NCI-H2107 treated with DMSO at 0.1 percent for 48 hours (cell line): ENCODE results near the gene ZNF444.
A peak's percentile ranks its signal among the peaks of the same experiment; 100 is the strongest.
"Not testable (repeated sequence)": the region's sequence is repeated elsewhere in the genome, so short reads cannot be mapped to it uniquely, and the experiment has no call there.

Experiments
- DNase-seq: peaks from one replicate; lab custom pipeline; 2025; ENCODE audit not compliant: unreplicated experiment; lab: John Stamatoyannopoulos, UW

The ZNF444 gene

DNA sequence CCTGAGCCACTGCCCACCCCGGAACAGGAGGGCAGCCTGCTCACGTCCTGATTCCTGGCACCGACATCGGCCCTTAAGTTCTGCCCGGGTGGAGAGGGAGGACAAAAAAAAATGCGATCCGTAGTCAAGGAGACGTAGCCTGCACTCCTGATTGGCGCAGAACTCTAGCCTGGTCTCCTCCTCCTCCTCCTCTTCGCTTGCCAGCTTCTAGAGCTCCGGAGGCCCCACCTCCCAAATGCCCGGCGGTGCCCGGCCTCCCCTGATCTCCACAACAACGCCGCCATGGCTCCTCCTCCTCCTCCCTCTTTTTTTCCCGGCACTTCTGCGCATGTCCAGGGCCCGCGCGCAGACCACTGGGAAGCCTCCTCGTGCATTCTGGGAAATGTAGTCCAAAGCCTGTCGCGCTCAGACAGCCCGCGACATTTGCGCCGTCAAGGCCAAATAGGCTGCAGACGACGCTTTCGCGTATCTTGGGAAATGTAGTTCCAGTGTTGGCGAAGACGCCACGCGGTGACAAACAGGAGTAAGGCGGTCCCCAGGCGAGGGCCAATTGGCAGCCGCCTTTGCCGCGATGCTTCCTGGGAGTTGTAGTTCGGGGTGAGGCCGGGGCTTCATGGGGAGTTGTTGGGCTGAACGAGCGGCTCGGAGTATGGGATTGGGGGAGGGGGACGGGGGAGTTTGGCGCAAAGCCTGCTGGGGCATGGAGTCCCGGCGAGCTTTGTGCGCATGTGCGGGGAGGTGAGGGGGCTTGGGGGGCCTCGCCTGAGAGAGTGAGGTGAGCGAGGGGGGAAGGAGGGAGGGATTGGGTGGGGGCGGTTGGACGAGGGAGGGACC, at the start of gene ZNF444:
Gene ZNF444 (plus strand): TSS at position 705 of the 834 bp plus-strand sequence. CDS start 5,625 bp downstream, outside the sequence.
- DNase-seq: peak; percentile 98

DNA sequence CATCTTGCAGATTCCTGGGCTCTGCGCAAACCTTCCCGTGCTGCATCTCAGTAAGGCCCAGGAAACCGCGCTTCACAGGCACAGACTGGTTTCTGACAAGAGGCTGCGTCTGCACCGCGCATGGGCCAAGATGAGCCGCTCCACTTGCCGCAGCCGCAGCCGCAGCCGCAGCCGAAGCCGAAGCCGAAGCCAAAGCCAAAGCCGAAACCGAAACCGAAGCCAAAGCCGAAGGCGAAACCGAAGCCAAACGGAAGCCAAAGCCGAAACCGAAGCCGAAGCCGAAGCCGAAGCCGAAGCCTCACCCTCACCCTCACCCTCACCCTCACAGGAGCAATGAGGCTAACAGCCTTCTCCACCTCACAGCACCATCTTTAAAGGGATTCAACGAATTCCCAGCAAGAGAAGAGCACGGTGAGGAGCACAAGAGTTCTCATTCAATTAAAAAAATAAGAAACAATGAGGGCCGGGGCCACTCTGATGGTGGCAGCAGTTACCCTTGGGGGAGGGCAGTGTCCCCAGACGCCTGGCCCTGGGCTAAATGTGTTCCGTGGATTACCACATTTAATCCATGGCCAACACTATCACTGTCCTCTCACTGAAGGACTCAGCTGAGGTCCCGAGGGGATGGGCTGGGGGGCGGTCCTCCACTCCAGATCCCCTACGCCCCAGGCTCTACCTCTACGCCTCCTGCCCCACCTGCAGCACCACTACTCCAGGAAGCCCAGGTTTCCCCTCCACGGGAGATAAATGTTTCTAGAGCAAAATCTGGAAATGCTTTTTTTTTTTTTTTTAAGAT, 49.1 kb upstream of the ZNF444 start:
- DNase-seq: peak; percentile 49

DNA sequence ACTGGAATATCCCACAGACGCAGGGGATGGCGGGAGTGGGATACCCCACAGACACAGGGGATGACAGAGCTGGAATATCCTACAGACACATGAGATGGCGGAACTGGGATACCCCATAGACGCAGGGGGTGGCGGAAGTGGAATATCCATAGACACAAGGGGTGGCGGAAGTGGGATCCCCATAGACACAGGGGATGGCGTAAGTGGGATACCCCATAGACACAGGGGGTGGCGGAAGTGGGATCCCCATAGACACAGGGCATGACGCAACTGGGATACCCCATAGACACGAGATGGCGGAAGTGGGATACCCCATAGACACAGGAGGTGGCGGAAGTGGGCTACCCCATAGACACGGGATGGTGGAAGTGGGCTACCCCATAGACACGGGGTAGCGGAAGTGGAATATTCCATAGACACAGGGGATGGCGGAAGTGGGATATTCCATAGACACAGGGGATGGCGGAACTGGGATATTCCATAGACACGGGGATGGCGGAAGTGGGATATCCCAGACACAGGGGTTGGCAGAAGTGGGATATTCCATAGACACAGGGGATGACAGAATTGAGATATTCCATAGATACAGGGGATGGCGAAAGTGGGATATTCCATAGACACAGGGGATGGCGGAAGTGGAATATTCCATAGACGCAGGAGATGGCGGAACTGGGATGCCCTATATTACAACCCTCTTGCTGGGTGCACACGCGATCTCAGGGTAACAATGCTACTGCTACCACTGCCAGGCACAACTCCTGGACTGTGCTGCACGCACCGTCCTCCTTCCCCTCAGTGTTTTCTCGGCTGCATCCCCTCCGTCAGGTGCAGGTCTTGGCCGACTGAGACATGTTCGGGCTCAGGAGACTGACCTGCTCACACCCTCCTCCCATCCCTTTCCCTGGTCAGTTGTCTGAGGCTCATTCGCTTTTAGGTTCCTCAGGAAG, 48.1 kb upstream of the ZNF444 start:
- DNase-seq: no peak

DNA sequence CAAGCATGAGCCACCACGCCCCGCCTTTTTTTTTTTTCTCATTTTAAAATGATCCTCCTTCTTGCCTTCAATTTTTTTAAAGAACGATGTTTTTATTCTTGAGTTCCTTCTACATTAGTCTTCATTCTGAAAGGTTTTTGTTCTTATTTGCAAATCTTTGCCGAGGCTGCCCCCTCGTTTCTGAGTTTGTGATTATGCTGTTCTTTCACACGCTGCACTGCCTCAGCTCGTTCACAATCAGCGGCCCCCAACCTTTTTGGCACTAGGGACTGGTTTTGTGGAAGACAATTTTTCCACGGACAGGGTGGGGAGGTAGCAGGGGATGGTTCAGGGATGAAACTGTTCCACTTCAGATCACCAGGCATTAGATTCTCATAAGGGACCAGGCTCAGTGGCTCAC, 46.6 kb upstream of the ZNF444 start:
- DNase-seq: no peak

DNA sequence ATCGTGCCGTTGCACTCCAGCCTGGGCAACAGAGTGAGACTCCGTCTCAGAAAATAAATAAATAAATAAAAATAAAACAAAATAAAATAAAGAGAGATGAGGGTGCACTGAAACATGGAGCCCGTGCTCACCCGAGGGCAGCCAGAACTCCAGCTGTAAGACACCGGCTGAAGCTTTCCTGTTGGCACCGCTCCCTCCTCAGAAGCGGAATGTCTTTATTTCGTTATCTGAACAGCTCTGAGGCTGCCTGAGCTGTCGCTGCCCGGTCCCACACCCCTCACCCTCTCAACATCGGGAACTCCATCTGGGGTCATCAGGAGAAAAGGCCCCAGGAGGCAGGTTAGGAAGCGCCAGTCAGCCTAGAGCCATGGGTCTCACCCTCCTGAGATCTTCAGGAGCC, 44.4 kb upstream of the ZNF444 start:
- no peak for DNase-seq

DNA sequence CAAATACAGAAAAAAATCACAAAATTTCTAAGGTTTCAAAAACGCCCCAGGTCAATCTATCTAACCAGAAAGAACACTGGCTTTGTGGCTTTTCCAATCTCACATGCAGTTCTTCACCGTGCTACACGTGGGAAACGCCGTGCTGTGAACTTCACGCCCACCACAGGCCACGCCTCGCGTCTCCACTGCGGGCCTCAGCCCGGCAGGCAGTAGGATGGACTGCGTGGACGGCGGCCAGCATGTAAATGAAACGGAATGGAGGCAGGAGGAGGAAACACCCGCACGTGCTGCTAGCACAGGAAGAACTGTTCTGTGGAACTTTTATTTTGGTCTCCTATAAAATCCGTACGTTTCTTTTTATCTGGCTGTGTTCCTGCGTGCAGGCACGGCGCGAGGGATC, 43.8 kb upstream of the ZNF444 start:
- no peak for DNase-seq

DNA sequence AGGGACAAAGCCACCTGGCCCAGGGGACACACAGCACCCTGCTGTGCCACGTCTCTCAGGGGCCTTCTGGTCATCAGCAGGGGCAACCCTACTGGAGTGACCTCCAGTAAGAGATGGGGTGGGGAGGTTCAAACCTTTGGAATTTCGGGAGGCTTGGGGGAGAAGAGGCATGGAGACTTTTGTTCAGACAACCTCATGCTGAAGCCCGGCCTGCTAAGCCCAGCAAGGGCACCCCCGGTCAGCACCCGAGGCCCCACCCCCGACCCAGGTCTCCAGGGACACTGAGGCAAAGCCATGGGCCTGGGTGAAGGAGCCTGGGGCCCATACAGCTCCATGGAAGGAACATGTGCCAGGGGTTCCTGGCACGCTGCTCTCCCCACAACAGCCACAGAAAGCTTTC, 43.3 kb upstream of the ZNF444 start:
- DNase-seq: no peak

DNA sequence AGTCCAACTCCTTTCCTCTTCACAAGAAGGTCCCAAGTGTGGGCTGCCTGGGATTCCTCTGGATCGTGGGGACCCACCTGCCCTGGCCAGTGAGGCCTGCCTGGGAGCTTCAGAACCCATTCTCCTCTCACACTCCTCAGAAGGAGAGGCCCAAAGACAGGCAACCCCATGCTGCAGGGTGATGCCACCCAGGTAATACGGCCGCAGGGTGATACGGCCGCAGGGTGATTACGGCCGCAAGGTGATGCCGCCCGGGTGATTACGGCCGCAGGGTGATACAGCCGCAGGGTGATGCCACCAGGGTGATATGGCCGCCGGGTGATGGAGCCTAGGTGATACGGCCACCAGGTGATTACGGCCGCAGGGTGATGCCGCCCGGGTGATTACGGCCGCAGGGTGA, 42.9 kb upstream of the ZNF444 start:
- not testable (repeated sequence) for DNase-seq

DNA sequence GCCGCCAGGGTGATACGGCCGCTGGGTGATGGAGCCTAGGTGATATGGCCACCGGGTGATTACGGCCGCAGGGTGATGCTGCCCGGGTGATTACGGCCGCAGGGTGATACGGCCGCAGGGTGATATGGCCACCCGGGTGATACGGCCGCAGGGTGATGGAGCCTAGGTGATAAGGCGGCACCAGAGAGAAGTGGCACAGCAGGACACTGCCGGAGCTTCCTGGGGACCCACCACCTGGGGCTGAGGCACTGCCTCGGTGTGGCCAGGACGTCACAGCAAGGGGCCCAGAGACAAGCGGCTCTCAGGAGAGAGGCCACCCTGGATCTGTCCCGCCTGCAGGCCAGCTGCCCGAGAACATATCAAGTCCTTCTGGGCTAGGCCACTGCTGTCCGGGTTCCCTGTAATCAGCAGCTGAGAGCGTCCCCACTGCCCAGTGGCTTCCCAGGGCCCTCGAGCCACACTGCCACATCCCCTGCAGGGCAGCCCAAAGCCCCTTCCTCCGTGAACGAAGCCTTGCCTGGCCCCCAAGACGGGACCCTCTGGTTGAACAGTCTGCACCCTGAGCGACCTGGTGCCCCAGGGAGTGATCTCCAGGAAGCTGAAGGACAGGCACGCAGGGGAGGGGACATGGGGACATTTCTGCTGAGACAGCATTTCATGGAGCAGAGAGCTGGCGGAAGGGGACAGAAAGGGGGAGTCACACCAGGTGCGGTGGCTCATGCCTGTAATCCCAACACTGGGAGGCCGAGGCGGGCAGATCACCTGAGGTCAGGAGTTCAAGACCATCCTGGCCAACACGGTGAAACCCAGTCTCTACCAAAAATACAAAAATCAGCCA, 42.1 kb upstream of the ZNF444 start:
- DNase-seq: no peak

DNA sequence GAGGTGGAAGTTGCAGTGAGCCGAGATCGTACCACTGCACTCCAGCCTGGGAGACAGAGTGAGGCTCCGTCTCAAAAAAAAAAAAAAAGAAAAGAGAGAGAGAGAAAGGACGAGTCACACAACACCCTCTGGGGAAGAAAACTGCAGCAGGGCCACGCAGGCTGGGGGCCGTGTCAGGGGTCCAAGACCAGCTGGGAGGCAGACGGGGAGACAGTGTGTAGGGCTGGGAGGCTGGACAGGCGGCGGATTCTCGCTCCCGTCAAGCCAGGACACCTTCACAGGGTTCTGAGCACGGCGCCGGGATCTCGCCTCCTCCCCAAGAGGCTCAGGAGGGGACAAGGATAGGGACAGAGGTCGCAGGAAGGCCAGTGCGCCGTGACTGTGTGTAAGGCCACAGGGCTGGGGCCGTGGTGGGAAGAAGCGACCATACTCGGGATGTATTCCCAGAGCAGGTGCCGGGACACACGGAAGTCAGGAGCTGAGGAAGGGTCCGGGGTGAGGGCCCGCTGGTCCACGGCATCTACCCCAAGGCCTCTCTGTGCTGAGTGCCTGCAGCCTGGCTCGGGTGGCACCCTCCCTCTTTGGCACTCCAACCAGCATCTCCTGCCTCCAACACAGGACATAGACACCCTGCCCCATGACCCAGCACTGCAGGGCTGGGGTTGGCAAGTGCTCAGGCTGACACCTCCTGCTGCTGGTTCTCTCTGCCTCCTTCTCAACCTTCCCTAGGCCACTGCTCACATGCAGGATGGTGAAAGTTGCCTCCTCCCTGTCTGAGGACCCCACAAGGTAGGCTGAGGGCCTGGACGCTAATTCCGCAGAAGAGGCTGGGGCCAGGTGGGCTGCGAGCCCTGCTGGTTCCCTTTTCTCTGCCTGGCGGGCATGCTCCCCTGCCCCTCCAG, 41.2 kb upstream of the ZNF444 start:
- no peak for DNase-seq

DNA sequence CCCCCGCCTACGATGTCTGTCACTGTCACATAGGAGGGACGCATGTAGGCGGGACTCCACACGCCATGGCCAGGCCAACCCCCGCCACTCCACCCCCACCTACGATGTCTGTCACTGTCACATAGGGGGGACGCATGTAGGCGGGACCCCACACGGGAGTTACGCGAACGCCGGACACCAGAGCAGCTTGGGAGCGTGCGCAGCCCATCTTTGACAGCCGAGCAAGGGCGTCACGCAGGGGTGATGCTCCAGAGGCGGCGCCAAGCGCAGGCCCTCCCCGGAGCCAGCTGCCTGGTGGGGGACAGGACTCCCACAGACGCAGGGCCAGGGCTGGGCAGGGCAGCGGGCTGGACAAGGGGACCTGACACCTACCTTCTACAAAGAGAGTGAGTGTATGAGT, 40.0 kb upstream of the ZNF444 start:
- no peak for DNase-seq

DNA sequence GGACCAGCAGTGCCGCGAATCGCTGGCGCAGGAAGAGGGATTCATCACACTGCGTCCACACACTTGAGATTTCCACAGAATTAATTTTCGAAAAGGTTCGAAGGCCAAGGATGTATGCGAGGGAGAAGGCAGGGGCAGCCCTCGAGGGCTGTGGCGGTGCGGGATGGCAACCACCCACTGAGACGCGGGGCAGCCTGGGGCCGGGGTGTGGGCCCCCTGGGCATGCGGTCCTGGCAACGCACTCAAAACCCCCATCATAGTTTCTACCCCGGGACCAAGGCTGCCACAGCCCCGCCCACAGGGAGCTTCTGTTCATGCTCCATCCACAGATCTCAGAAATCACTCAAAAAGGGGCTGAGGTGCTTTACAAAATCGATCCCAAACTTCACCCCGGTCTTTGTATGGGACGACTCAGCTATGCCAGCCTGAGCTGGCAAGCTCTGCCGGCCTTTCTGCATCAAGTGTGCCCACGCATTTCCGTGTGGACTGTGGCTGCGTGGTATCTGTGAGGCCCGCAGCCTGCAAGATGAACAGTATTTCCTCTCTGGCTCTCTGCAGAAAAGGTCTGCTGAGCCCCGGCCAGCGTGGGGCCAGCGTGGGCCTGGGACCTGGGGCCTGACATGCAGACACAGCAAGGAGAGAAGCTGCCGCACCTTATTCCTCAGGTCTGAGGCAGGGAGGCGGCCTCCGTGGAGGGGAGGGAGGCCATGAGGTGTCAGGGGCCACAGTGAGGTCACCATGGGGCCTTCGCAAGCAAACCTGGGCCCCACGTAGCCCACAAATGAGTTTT, 39.1 kb upstream of the ZNF444 start:
- no peak for DNase-seq

DNA sequence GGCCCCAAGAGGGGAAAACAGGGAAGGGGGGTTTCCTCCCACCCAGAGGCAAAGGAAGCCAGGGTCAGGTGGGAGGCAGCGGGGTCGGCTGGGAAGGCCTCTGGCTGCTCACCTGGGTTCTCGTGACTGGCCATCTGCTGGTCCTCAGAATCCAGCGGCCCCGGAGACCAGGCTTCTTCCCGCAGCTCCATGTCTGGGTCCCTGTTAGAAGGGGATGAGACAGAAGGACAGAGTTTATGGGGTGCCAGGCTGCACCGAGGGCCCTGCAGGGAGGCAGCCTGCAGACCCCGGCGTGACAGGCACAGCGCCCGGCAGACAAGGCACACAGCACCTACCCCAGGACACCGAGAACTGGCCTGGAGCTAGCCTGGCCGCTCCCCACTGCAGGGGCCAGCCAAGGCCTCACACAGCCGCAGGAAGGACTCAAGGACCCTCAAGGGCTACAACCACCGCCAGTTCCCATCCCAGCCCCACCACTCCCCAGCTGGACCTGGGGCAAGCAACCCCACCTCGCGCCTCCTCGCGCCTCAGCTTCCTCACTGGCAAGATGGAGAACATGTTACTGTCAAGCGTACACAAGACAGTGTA, 38.0 kb upstream of the ZNF444 start:
- no peak for DNase-seq

DNA sequence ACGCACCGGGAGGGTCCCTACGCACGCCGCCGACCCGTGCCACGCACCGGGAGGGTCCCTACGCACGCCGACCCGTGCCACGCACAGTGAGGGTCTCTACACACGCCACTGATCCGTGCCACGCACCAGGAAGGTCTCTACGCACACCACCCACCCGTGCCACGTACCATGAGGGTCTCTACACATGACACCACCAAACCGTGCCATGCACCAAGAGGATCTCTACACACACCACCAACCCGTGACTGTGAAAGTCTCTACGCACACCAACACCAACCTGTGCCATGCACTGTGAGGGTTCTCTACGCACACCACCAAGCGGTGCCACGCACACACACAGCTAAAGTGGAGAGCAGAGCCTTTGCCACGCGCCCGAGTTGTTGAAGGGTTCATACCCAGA, 36.7 kb upstream of the ZNF444 start:
- no peak for DNase-seq

DNA sequence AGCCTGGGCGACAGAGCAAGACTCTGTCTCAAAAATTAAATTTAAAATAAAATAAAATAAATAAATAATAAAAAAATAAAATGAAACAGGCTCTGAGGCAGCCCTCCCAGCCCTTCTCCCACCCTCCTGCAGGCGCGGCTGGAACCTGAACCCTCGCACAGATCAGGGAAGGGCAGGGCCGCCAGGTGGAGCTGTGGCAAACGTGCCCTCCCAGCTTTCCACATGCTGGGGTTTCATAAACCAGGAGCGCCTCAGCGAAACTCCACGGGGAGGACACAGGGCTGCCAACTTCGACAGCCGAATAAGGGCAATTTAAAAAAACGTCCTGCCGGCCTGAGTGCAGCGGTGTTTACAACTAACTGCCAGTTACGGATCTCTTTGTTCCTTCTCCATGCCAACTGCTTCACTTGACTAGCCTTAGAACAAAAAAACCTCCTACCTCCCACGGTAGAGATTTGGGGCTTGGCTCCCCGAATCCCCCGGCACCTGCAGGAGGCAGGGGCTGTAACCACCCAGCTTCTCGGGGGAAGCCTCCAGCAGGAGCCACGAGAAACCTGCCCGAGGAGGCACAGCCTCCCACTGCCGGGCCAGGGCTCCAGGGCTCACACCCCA, 35.9 kb upstream of the ZNF444 start:
- peak; percentile 71 for DNase-seq

DNA sequence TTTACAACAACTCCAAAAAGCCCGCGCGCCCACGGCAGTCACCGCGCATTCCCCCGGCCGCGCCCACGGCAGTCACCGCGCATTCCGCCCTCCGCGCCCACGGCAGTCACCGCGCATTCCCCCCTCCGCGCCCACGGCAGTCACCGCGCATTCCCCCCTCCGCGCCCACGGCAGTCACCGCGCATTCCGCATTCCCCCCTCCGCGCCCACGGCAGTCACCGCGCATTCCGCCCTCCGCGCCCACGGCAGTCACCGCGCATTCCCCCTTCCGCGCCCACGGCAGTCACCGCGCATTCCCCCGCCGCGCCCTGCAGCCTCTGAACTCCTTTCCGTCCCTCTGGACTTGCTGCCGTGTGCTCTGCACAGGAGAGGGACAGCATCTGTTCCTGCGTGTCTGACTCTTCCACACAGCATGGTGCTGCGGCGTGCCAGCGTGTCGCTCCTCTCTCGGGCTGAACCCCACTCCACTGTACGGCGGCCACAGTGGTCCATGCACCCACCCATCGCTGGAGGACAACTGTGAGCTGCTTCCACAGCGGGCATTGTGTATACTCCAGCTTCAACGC, 35.2 kb upstream of the ZNF444 start:
- not testable (repeated sequence) for DNase-seq

DNA sequence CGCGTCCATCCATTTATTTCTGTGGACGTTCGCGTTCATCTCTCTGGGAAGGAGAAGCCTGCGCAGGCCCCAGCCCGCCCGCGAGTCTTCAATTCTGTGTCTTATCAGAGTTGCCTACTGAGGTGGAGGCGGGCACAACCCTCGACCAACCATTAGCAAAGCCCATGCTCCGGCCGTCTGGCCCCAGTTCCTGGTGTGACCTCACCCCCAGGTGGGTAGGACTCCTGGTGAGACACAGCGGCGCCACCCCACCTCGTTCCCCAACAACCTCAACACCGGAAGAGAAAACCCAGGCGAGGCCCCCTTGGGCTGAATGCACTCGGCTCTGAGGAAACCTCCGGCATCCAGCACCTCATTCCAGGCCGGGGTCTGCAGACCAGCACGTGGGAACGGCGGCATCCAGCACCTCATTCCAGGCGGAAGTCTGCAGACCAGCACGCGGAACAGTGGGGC, 34.7 kb upstream of the ZNF444 start:
- DNase-seq: no peak
